H1 (cell line): Measurements from ENCODE around the gene SELENBP1. TPM values are rescaled to one million over a fixed set of nuclear protein-coding genes. Genes with fewer than 3 reads are reported as not detected.
A peak's percentile ranks its signal among the peaks of the same experiment; 100 is the strongest.

Source experiments
- CTBP2 ChIP-seq: IDR thresholded peaks from 2 replicates; pipeline ENCODE4 v1.7.0; 2011; ENCODE audit warnings: borderline replicate concordance, mild to moderate bottlenecking, moderate library complexity, mixed read lengths, low read length; ENCODE audit not compliant: insufficient read depth, insufficient read length
- GABPA ChIP-seq: IDR thresholded peaks from 2 replicates; pipeline ENCODE4 v1.6.1; 2011; ENCODE audit warnings: mild to moderate bottlenecking, low read length, moderate library complexity, borderline replicate concordance; ENCODE audit not compliant: insufficient read depth
- HDAC2 ChIP-seq, 2 experiments: fragments of 300-600 bp in 1 of 2; sonication (generic) in 1 of 2; IDR thresholded peaks; 2 replicates each; pipeline ENCODE4 v1.6.1; 2011 to 2012; ENCODE audit warnings: low read depth in 2 of 2, low read length in 2 of 2, mild to moderate bottlenecking in 2 of 2, moderate library complexity in 2 of 2, borderline replicate concordance in 1 of 2, inconsistent platforms in 1 of 2
- POU5F1 ChIP-seq: IDR thresholded peaks from 2 replicates; pipeline ENCODE4 v1.6.1; 2011; ENCODE audit warnings: low read depth, mild to moderate bottlenecking, low read length, moderate library complexity
- RXRA ChIP-seq: IDR thresholded peaks from 2 replicates; pipeline ENCODE4 v1.6.1; 2011; ENCODE audit warnings: low read depth, mild to moderate bottlenecking, low read length, moderate library complexity; ENCODE audit not compliant: insufficient read depth
- YY1 ChIP-seq: IDR thresholded peaks from 2 replicates; pipeline ENCODE4 v1.6.1; 2011; ENCODE audit warnings: low read depth, mild to moderate bottlenecking, low read length
- ZNF274 ChIP-seq: IDR thresholded peaks from 2 replicates; pipeline ENCODE4 v1.7.0; 2012; ENCODE audit warnings: low read length, borderline replicate concordance; ENCODE audit errors: extremely low read depth
- polyA plus RNA-seq, 7 experiments: library from polyadenylated mRNA; depleted of rRNA in 3 of 7; stranded (reverse) in 5 of 7; unstranded in 2 of 7; fragments of >200 nt in 5 of 7; fragments of 200-250 nt in 2 of 7; gene quantifications; 1 replicate in 5 of 7; 2 replicates in 1 of 7; 4 replicates in 1 of 7; pipeline versions ENCODE4 v1.2.1 to v1.2.3, GENCODE V29; 2011 to 2013; ENCODE audit warnings: missing spikeins in 2 of 7, mixed read lengths in 2 of 7
- total RNA-seq: library from RNA; stranded (reverse); fragmentation: NEBNext Ultra II Directional; extraction: Animal tissue kit (Norgen Biotek cat#: 25700); gene quantifications from 2 replicates; pipeline ENCODE4 v1.2.1, GENCODE V29; 2021

SELENBP1 gene
- total and polyA plus RNA-seq, 2 of the 8 experiments (the other 6 are each of a cell fraction or from before 2014, with no cell fraction given) = 20.0 to 32.4 TPM

DNA sequence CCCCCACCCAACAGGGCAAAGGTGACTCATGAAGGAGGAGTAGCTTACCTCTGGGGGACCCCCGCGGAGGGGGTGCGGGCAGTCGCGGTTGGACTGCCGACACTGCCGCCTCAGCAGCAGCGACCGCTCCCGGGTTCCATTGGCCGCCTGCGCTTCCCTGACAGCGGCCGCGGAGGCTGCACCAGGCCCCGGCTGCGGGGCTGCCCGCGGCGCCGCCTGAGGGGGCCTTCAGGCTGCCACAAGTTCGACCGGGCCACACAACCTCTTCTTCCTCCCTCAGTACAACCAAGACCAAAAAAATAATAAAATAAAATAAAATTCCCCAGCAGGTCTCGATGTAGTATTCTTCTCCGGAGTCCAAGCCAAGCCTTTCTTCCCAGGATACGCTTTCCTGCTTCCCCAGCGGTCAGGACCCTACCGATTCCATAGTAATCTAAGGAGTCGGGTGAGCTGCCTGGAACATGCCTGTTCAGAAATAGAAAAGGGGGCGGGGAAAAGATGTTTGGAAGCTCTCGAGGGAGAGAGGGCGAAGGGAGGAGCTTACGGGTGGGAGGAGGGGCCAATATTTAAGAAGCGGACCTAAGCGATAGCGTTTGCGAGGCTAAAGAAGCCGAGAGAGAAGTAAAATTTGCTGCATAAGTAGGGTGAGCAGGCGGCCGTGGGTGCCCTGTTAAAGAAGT lies 45.1 kb downstream of the SELENBP1 start, which contains the start of gene PI4KB (continued):
- TF ChIP-seq HDAC2 (IDR thresholded peaks at IDR 0.05; ENCODE audit: borderline replicate concordance in 1 of 2, low read depth in 2 of 2, low read length in 2 of 2) = peak in 1 of 2 experiments; percentile 62; a peak in 1 of 4 replicates
- no peak for TF ChIP-seq CTBP2
- no peak for TF ChIP-seq YY1
- TF ChIP-seq POU5F1 = no peak
- no peak for TF ChIP-seq RXRA
- no peak for TF ChIP-seq ZNF274
- TF ChIP-seq GABPA = no peak
